HCT116 (cell line): ENCODE measurements around the gene LUZP2. TPM values are rescaled to one million over a fixed set of nuclear protein-coding genes. Genes with fewer than 3 reads are reported as not detected.

ENCODE experiments used
- ATAC-seq: fragments of 200-7000 bp; cut with Tn5 transposase; 2 replicates; pipeline ENCODE4 v1.9.1; 2020; ENCODE audit warnings: mild to moderate bottlenecking, moderate library complexity
- BruUV-seq: library from RNA; stranded (reverse); fragments of 400-500 nt; replicated peaks from 2 replicates; lab custom pipeline; 2021; lab: Mats Ljungman, UMichigan
- CTCF ChIA-PET: fragments of 300-600 bp; sonication (Branson Sonifier 250); formaldehyde crosslinking; loops from one replicate; lab custom pipeline; 2021; ENCODE audit warnings: antibody characterized with exemption; lab: Charles Lee
- POLR2A ChIA-PET: fragments of 300-600, 350-600 bp; sonication (Branson Sonifier 250); formaldehyde crosslinking; loops from one replicate; lab custom pipeline; 2021; ENCODE audit warnings: antibody characterized with exemption; lab: Charles Lee
- RAD21 ChIA-PET, 2 experiments: fragments of 300-600 bp; sonication (Branson Sonifier 250); formaldehyde crosslinking; loops; one replicate each; lab custom pipeline; 2023; ENCODE audit warnings: low total read pairs in 2 of 2; ENCODE audit not compliant: uncharacterized antibody in 2 of 2, unreplicated experiment in 2 of 2, low non-redundant PET in 1 of 2; lab: Charles Lee
- DNase-seq: peaks from one replicate; pipeline ENCODE4 v3.0.0-alpha.2; 2010; ENCODE audit warnings: low read depth, low spot score
- H2AFZ ChIP-seq: fragments of 200-600 bp; shearing (Covaris generic), sonication (generic); 2 replicates; pipeline ENCODE4 v1.6.1; 2017; ENCODE audit warnings: low read depth, mixed run types, mixed read lengths, antibody characterized with exemption, low read length; ENCODE audit not compliant: poor library complexity, severe bottlenecking
- H3K27ac ChIP-seq: 2 replicates; pipeline ENCODE4 v1.5.1; 2012; ENCODE audit warnings: low read depth, low read length
- H3K27me3 ChIP-seq: fragments of 200-600 bp; sonication (generic); 2 replicates; pipeline ENCODE4 v1.6.1; 2016; ENCODE audit warnings: mixed run types, low read length, mixed read lengths; ENCODE audit not compliant: insufficient read depth
- H3K36me3 ChIP-seq, 2 experiments: fragments of 200-500 bp in 1 of 2; fragments of 200-600 bp in 1 of 2; sonication (Bioruptor generic) in 1 of 2; sonication (generic) in 1 of 2; 2 replicates each; pipeline versions ENCODE4 v1.5.1 to v1.6.1; 2014 to 2016; ENCODE audit warnings: low read length in 2 of 2, inconsistent platforms in 1 of 2, mixed read lengths in 1 of 2, mixed run types in 1 of 2; ENCODE audit not compliant: insufficient read depth in 2 of 2, control insufficient read depth in 1 of 2
- H3K4me1 ChIP-seq, 2 experiments: fragments of 200-600 bp in 1 of 2; sonication (generic) in 1 of 2; 2 replicates each; pipeline versions ENCODE4 v1.5.1 to v1.6.1; 2012 to 2017; ENCODE audit warnings: low read length in 2 of 2, inconsistent platforms in 1 of 2, mild to moderate bottlenecking in 1 of 2, mixed read lengths in 1 of 2, mixed run types in 1 of 2, moderate library complexity in 1 of 2; ENCODE audit not compliant: insufficient read depth in 2 of 2, control insufficient read depth in 1 of 2
- H3K4me2 ChIP-seq: fragments of 200-600 bp; sonication (generic); 2 replicates; pipeline ENCODE4 v1.6.1; 2017; ENCODE audit warnings: mixed run types, low read length, mixed read lengths
- H3K4me3 ChIP-seq, 2 experiments: fragments of 200-600 bp in 1 of 2; sonication (generic) in 1 of 2; replicated peaks in 1 of 2; 2 replicates each; pipeline ENCODE4 v1.5.1; 2011 to 2016; ENCODE audit warnings: low read length in 2 of 2, control low read depth in 1 of 2, low read depth in 1 of 2, mild to moderate bottlenecking in 1 of 2, mixed read lengths in 1 of 2, mixed run types in 1 of 2
- H3K79me2 ChIP-seq: fragments of 200-600 bp; sonication (generic); 2 replicates; pipeline ENCODE4 v1.6.1; 2017; ENCODE audit warnings: mild to moderate bottlenecking, mixed run types, low read length, moderate library complexity, mixed read lengths; ENCODE audit not compliant: insufficient read depth
- H3K9ac ChIP-seq: fragments of 200-600 bp; sonication (generic); 2 replicates; pipeline ENCODE4 v1.6.1; 2016; ENCODE audit warnings: low read length, mixed read lengths
- H3K9me2 ChIP-seq: fragments of 200-600 bp; sonication (generic), shearing (Covaris generic); 2 replicates; pipeline ENCODE4 v1.6.1; 2017; ENCODE audit warnings: mixed run types, mild to moderate bottlenecking, moderate library complexity; ENCODE audit not compliant: insufficient read depth
- H3K9me3 ChIP-seq, 2 experiments: fragments of 200-500 bp in 1 of 2; fragments of 200-600 bp in 1 of 2; sonication (Bioruptor generic) in 1 of 2; sonication (generic) in 1 of 2; 2 replicates each; pipeline ENCODE4 v1.6.1; 2014 to 2017; ENCODE audit warnings: low read length in 2 of 2, mixed read lengths in 2 of 2, inconsistent platforms in 1 of 2, low read depth in 1 of 2, mild to moderate bottlenecking in 1 of 2, mixed run types in 1 of 2, moderate library complexity in 1 of 2; ENCODE audit not compliant: control insufficient read depth in 1 of 2, insufficient read depth in 1 of 2
- H4K20me1 ChIP-seq: fragments of 200-600 bp; sonication (generic), shearing (Covaris generic); 2 replicates; pipeline ENCODE4 v1.6.1; 2017; ENCODE audit warnings: mixed run types, mild to moderate bottlenecking, moderate library complexity; ENCODE audit not compliant: insufficient read depth
- CBX3 ChIP-seq: IDR thresholded peaks from 2 replicates; pipeline ENCODE4 v1.6.1; 2012; ENCODE audit warnings: low read depth
- EGR1 ChIP-seq: IDR thresholded peaks from 2 replicates; pipeline ENCODE4 v1.6.1; 2012; ENCODE audit warnings: low read depth
- EZH2 ChIP-seq: fragments of 200-600 bp; sonication (generic); IDR thresholded peaks from 2 replicates; pipeline ENCODE4 v1.6.1; 2017; ENCODE audit warnings: antibody characterized with exemption, mixed run types
- EZH2phosphoT487 ChIP-seq: fragments of 200-600 bp; IDR thresholded peaks from 2 replicates; pipeline ENCODE4 v1.6.1; 2018; ENCODE audit warnings: antibody characterized with exemption, borderline replicate concordance
- FOSL1 ChIP-seq: IDR thresholded peaks from 2 replicates; pipeline ENCODE4 v1.6.1; 2012; ENCODE audit warnings: low read depth
- POLR2A ChIP-seq: IDR thresholded peaks from 2 replicates; pipeline ENCODE4 v1.7.0; 2011; ENCODE audit warnings: borderline replicate concordance; ENCODE audit not compliant: insufficient read depth, insufficient read length; ENCODE audit errors: extremely low read depth
- POLR2AphosphoS5 ChIP-seq: IDR thresholded peaks from 2 replicates; pipeline ENCODE4 v1.6.1; 2011; ENCODE audit warnings: mild to moderate bottlenecking, low read depth, low read length, moderate library complexity
- RAD21 ChIP-seq: IDR thresholded peaks from 2 replicates; pipeline ENCODE4 v1.6.1; 2012; ENCODE audit warnings: low read depth, mild to moderate bottlenecking
- SP1 ChIP-seq: IDR thresholded peaks from 2 replicates; pipeline ENCODE4 v1.6.1; 2012; ENCODE audit warnings: low read depth
- SRF ChIP-seq: IDR thresholded peaks from 2 replicates; pipeline ENCODE4 v1.6.1; 2012; ENCODE audit warnings: low read depth
- YY1 ChIP-seq: IDR thresholded peaks from 2 replicates; pipeline ENCODE4 v1.6.1; 2011; ENCODE audit warnings: low read length, low read depth, moderate library complexity, mild to moderate bottlenecking; ENCODE audit not compliant: insufficient replicate concordance; ENCODE audit errors: extremely low read depth
- ZNF274 ChIP-seq: fragments of 200-500 bp; sonication (Bioruptor generic); IDR thresholded peaks from 2 replicates; pipeline ENCODE4 v1.6.1; 2014; ENCODE audit warnings: mild to moderate bottlenecking, low read depth, low read length, inconsistent platforms
- intact Hi-C: fragments of 100-400 bp; cut with micrococcal nuclease; formaldehyde crosslinking; loops from 2 replicates; pipeline ENCODE4 v1.10.0; 2022
- total RNA-seq: library from RNA; stranded (reverse); gene quantifications from one replicate; pipeline ENCODE4 v1.2.1, GENCODE V29; 2021; ENCODE audit not compliant: unreplicated experiment
- TF ChIP-seq, protein P1 (sequence below): IDR thresholded peaks from 2 replicates; pipeline ENCODE4 v1.6.1; 2012
- TF ChIP-seq, protein P2 (sequence below): IDR thresholded peaks from 2 replicates; pipeline ENCODE4 v1.6.1; 2011; ENCODE audit warnings: mild to moderate bottlenecking, low read length, moderate library complexity; ENCODE audit not compliant: insufficient replicate concordance; ENCODE audit errors: extremely low read depth
- TF ChIP-seq, protein P3 (sequence below): IDR thresholded peaks from 2 replicates; pipeline ENCODE4 v1.6.1; 2012

LUZP2 gene
- total RNA-seq, 1 experiment from 2014 or later, result not detected

DNA sequence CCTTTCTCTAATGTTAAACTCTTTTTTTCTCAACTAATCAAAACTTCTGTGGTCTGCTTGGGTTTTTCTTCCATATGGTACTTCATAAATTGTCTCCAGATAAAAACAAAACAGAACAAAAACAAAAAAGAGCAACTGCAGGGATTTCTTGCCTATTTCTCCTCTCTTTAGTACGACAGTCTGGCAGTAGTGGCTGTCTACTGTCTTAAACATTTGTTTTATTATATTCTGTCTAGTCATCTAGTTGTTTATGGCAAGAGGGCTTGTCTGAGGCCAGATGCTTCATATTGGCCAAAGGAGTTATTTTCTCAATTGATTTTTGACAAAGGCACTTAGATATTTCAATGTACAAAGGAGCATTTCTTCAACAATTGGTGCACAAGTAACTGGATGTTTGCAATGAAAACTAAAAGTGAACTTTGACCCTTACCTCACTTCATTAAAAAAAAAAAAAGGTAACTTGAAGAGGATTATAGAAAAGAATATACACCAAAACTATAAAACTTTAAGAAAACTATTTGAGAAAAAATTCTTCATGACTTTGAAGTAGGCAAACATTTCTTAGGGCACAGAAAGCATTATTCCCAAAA, 404.2 kb downstream of the LUZP2 start:
- TF ChIP-seq EGR1 (no peak), POLR2A (no peak), RAD21 (no peak), SP1 (no peak), POLR2AphosphoS5 (no peak), YY1 (no peak), EZH2 (no peak), SRF (no peak), EZH2phosphoT487 (no peak), FOSL1 (no peak), ZNF274 (no peak), CBX3 (no peak)
- TF ChIP-seq, protein P1, sequence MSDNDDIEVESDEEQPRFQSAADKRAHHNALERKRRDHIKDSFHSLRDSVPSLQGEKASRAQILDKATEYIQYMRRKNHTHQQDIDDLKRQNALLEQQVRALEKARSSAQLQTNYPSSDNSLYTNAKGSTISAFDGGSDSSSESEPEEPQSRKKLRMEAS, result no peak
- TF ChIP-seq, protein P2, sequence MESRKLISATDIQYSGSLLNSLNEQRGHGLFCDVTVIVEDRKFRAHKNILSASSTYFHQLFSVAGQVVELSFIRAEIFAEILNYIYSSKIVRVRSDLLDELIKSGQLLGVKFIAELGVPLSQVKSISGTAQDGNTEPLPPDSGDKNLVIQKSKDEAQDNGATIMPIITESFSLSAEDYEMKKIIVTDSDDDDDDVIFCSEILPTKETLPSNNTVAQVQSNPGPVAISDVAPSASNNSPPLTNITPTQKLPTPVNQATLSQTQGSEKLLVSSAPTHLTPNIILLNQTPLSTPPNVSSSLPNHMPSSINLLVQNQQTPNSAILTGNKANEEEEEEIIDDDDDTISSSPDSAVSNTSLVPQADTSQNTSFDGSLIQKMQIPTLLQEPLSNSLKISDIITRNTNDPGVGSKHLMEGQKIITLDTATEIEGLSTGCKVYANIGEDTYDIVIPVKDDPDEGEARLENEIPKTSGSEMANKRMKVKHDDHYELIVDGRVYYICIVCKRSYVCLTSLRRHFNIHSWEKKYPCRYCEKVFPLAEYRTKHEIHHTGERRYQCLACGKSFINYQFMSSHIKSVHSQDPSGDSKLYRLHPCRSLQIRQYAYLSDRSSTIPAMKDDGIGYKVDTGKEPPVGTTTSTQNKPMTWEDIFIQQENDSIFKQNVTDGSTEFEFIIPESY, result no peak
- TF ChIP-seq, protein P3, sequence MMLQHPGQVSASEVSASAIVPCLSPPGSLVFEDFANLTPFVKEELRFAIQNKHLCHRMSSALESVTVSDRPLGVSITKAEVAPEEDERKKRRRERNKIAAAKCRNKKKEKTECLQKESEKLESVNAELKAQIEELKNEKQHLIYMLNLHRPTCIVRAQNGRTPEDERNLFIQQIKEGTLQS, result no peak
- TF ChIP-seq, all 23 proteins: peak for 0
- Histone ChIP-seq H2AFZ (no peak overlapping the region), H3K27ac (no peak overlapping the region), H3K9ac (no peak overlapping the region), H3K27me3 (no peaks in the 10 kb centered on the region), H3K4me3 (no peak overlapping the region), H3K79me2 (no peaks in the 10 kb centered on the region), H3K4me1 (no peaks in the 10 kb centered on the region), H3K9me3 (peaks cover 3 to 15% of the 10 kb centered on the region in 2 experiments; a peak in 2 of 4 replicates), H4K20me1 (no peaks in the 10 kb centered on the region), H3K4me2 (no peak overlapping the region), H3K36me3 (no peaks in the 10 kb centered on the region), H3K9me2 (no peaks in the 10 kb centered on the region)
- no peak for ATAC-seq
- BruUV-seq, result no TSS peak
- RAD21 ChIA-PET, result no interaction called here
- DNase-seq, result no peak
- intact Hi-C loops, result no loop called here
- POLR2A ChIA-PET, result no interaction called here
- CTCF ChIA-PET, result no interaction called here
